IPS DF 6.9 (cell line): ENCODE data around the gene CWC22.
"Not testable (repeated sequence)": the region's sequence is repeated elsewhere in the genome, so short reads cannot be mapped to it uniquely, and the experiment has no call there.

Experiments
- DNase-seq: peaks from one replicate; pipeline ENCODE4 v3.0.0-alpha.2; 2013; ENCODE audit warnings: low read depth, low spot score
- H3K27ac ChIP-seq: one replicate; pipeline ENCODE4 v1.5.1; 2013; ENCODE audit warnings: low read length, control low read depth
- H3K27me3 ChIP-seq: 2 replicates; pipeline ENCODE4 v1.6.1; 2013; ENCODE audit warnings: mild to moderate bottlenecking, low read length; ENCODE audit not compliant: control insufficient read depth, insufficient read depth
- H3K36me3 ChIP-seq: 2 replicates; pipeline ENCODE4 v1.6.1; 2013; ENCODE audit warnings: low read length; ENCODE audit not compliant: control insufficient read depth, insufficient read depth
- H3K4me1 ChIP-seq: 2 replicates; pipeline ENCODE4 v1.6.1; 2013; ENCODE audit warnings: low read length; ENCODE audit not compliant: control insufficient read depth, insufficient read depth
- H3K4me3 ChIP-seq: 2 replicates; pipeline ENCODE4 v1.5.1; 2013; ENCODE audit warnings: mild to moderate bottlenecking, low read length
- H3K9me3 ChIP-seq: 2 replicates; pipeline ENCODE4 v1.6.1; 2013; ENCODE audit warnings: low read length, inconsistent platforms; ENCODE audit not compliant: control insufficient read depth, insufficient read depth
- WGBS: extraction: QIAGEN DNeasy Blood & Tissue Kit; methylation state at CpG from one replicate; pipeline ENCODE4 v1.1.7; 2013; ENCODE audit warnings: mixed read lengths, missing lambda C conversion rate; ENCODE audit not compliant: insufficient read length, insufficient coverage; 5-methylcytosine and 5-hydroxymethylcytosine counted together

CWC22 gene

GRCh38 chr2:179987916-179988315, 19.2 kb downstream of the CWC22 start:
- WGBS = no CpG with 5 or more reads among the region's 1 CpG
- no peak for DNase-seq
- H3K36me3 ChIP-seq = no peaks in the 10 kb centered on the region; the same call in 1 of the 2 replicates

GRCh38 chr2:179985163-179985820, 21.8 kb downstream of the CWC22 start:
- Histone ChIP-seq H3K27me3 (no peaks in the 10 kb centered on the region), H3K36me3 (no peaks in the 10 kb centered on the region; the same call in 1 of the 2 replicates), H3K4me1 (no peaks in the 10 kb centered on the region), H3K9me3 (no peaks in the 10 kb centered on the region), H3K27ac (no peak overlapping the region), H3K4me3 (no peak overlapping the region)
- WGBS = no CpG with 5 or more reads among the region's 5 CpGs
- no peak for DNase-seq

More at GRCh38 chr2:179987916-179988315, 19.2 kb downstream of the CWC22 start:
- Histone ChIP-seq H3K4me3 (no peak overlapping the region), H3K9me3 (no peaks in the 10 kb centered on the region), H3K4me1 (no peaks in the 10 kb centered on the region), H3K27me3 (no peaks in the 10 kb centered on the region), H3K27ac (no peak overlapping the region)

DNA sequence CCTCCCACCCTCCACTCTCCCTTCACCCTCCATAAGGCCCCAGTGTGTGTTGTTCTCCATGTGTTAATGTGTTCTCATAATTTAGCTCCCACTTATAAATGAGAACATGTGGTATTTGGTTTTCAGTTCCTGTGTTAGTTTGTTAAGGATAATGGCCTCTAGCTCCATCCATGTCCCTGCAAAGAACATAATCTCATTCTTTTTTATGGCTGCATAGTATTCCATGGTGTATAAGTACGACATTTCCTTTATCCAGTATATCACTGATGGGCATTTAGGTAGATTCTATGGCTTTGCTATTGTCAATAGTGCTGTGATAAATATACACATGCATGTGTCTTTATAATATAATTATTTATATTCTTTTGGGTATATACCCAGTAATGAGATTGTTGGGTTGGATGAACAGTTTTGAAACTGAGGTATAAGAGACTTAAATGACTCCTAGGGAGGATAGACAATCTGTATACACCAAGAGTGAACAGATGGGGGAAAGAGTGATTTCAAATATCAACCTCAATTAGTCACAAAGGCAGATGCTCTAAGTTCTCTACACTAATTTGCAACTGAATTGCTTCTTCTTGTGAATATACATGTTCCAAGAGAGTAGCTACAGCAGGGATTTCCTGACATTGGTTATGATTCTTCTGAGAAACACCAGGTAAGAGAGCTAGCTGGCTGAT, 23.7 kb downstream of the CWC22 start:
- Histone ChIP-seq H3K36me3 (no peaks in the 10 kb centered on the region; the same call in 1 of the 2 replicates), H3K4me1 (no peaks in the 10 kb centered on the region), H3K9me3 (no peaks in the 10 kb centered on the region), H3K4me3 (no peak overlapping the region), H3K27me3 (no peaks in the 10 kb centered on the region), H3K27ac (no peak overlapping the region)
- no peak for DNase-seq
- WGBS = no CpG with 5 or more reads among the region's 1 CpG

GRCh38 chr2:179981085-179981484, 26.0 kb downstream of the CWC22 start:
- DNase-seq = no peak
- Histone ChIP-seq H3K9me3 (no peaks in the 10 kb centered on the region), H3K36me3 (no peaks in the 10 kb centered on the region), H3K4me1 (no peaks in the 10 kb centered on the region), H3K4me3 (no peak overlapping the region), H3K27ac (no peak overlapping the region), H3K27me3 (no peaks in the 10 kb centered on the region)
- no CpG with 5 or more reads among the region's 1 CpG for WGBS

DNA sequence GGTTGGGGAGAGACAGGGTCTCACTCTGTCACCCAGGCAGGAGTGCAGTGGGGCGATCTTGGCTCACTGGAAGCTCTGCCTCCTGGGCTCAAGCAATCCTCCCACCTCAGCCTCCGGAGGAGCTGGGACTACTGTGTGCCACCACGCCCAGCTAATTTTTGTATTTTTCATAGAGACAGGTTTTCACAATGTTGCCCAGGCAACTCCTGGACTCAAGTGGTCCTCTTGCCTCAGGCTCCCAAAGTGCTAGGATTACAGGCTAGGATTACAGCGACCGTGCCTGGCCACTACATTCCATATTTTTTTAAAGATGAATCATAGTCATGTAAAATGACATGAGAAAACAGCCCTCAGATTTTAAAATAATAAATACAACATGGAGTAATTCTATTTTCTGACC, 32.3 kb downstream of the CWC22 start:
- DNase-seq = no peak
- Histone ChIP-seq H3K27ac (no peak overlapping the region), H3K27me3 (no peaks in the 10 kb centered on the region), H3K4me3 (no peak overlapping the region), H3K36me3 (no peaks in the 10 kb centered on the region), H3K9me3 (no peaks in the 10 kb centered on the region), H3K4me1 (no peaks in the 10 kb centered on the region)
- no CpG with 5 or more reads among the region's 5 CpGs for WGBS

GRCh38 chr2:179966778-179967394, 40.2 kb downstream of the CWC22 start:
- H3K27ac ChIP-seq = no peak overlapping the region
- DNase-seq = no peak
- no peaks in the 10 kb centered on the region for H3K4me1 ChIP-seq
- no peaks in the 10 kb centered on the region for H3K27me3 ChIP-seq
- whole genome bisulfite sequencing = no CpG with 5 or more reads among the region's 3 CpGs
- no peaks in the 10 kb centered on the region; the same call in 1 of the 2 replicates for H3K36me3 ChIP-seq
- H3K9me3 ChIP-seq = no peaks in the 10 kb centered on the region
- H3K4me3 ChIP-seq = no peak overlapping the region

DNA sequence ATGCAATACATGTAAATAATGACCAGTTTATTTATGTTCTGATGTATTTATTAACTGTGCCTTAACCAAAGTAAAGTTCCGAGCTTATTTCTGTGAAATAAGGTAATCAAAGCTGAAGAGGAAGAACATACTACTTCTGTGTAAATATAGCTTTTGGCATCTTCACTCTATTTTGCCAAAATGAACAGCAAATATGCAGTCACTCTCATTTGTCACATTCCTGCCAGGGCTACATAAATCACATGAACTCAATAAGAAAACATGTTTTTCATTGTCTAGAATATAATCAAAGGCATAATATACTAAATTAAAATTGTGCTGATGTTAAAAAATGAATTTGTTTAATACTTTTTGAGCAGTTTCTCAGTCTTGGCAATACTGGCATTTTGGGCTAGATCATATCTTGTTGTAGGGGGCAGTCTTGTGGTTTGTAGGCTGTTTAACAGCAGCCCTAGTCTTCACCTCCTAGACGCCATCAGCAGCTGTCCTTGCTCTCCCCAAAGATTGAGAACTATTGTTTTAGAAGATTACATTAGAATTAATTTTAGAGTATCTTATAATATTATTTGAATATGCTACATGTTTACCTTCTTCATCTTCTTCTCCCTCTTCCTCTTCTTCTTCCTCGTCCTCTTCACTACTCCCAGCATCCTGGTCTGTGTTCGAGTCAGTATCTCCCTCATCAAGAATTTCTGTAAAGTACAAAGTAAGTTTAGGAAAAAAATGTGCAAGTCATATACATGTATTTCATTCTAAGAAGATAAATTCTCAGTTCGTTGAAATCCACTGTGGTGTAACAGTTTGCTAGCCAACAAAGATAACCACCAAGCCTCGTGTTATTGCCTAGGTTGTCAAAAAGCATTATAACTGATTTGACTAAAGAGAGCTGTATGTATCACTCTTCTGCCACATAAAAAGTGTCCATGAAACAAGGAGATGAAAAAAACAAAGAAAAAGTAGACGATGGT, 41.5 kb downstream of the CWC22 start:
- Histone ChIP-seq H3K4me3 (no peak overlapping the region), H3K9me3 (no peaks in the 10 kb centered on the region), H3K27ac (no peak overlapping the region), H3K27me3 (no peaks in the 10 kb centered on the region), H3K36me3 (no peaks in the 10 kb centered on the region; the same call in 1 of the 2 replicates), H3K4me1 (no peaks in the 10 kb centered on the region)
- 100% methylated on average over 1 of the region's 7 CpGs for WGBS
- no peak for DNase-seq

DNA sequence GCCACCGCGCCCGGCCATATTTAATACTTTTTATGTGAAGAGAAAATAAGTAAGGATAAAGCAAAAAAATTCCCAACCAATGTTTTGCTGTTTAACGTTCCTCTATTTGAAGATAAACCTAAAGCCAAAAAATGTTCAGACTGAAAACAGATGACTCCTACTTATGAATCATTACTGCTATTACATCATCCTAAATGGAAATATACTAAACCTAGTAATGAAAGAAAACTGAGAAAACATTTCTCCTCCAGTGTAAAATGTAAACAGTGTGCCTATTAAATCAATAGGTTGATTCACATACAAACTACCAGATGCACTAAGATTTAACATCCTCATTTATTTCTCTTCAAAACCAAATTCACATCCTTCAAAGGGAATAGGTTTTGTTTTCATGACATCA, 43.5 kb downstream of the CWC22 start:
- no peaks in the 10 kb centered on the region for H3K9me3 ChIP-seq
- no peak overlapping the region for H3K27ac ChIP-seq
- no peak overlapping the region for H3K4me3 ChIP-seq
- H3K36me3 ChIP-seq = no peaks in the 10 kb centered on the region; the same call in 1 of the 2 replicates
- DNase-seq = no peak
- WGBS = no CpG with 5 or more reads among the region's 4 CpGs
- no peaks in the 10 kb centered on the region for H3K4me1 ChIP-seq
- H3K27me3 ChIP-seq = no peaks in the 10 kb centered on the region

DNA sequence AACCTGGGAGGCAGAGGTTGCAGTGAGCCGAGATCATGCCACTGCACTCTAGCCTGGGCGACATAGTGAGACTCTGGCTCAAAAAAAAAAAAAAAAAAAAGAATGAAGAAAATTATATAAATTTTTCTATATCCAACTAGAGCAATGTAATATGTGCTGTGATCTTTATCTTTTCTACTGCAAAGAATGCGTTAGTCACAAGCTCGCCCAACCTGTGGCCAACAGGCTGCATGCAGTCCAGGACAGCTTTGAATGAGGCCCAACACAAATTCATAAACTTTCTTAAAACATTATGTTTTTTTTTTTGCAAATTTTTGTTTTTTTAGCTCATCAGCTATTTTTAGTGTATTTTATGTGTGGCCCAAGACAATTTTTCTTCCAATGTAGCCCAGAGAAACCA, 48.8 kb downstream of the CWC22 start:
- not testable (repeated sequence) for DNase-seq, H3K9me3 ChIP-seq, H3K27me3 ChIP-seq, H3K36me3 ChIP-seq, H3K4me1 ChIP-seq, H3K27ac ChIP-seq, H3K4me3 ChIP-seq
- no CpG with 5 or more reads among the region's 4 CpGs for WGBS

- no peak overlapping the region for H3K27ac ChIP-seq
- H3K9me3 ChIP-seq = no peaks in the 10 kb centered on the region
- H3K36me3 ChIP-seq = peaks cover 4% of the 10 kb centered on the region; the same call in 1 of the 2 replicates
- no peaks in the 10 kb centered on the region for H3K4me1 ChIP-seq
- DNase-seq = no peak
- no CpG with 5 or more reads among the region's 4 CpGs for WGBS
- no peak overlapping the region for H3K4me3 ChIP-seq
- no peaks in the 10 kb centered on the region for H3K27me3 ChIP-seq
Observed at GRCh38 chr2:179954026-179954425, 53.1 kb downstream of the CWC22 start.
